Measurements from ENCODE around the gene CSF1R. TPM values are rescaled to one million over a fixed set of nuclear protein-coding genes. Genes with fewer than 3 reads are reported as not detected.

Gene CSF1R
- not detected in 2 replicates for total RNA-seq (2014; rRNA removed; shearing (Covaris generic))
- not detected in 2 replicates for polyA plus RNA-seq (2014; cell fraction: nucleus; rRNA removed)

- no peak for DNase-seq (ENCODE audit: extremely low read depth, low read depth)
Observed at GRCh38 chr5:150085950-150086715, at the start of gene CSF1R. Gene CSF1R, minus strand, starts transcription at chr5:150086554. Its CDS starts 127 bp downstream, at chr5:150086427.

GRCh38 chr5:150135557-150136304 lies 49.4 kb upstream of the CSF1R start:
- DNase-seq (ENCODE audit: extremely low read depth, low read depth): no peak

GRCh38 chr5:150134198-150134588 lies 47.8 kb upstream of the CSF1R start:
- DNase-seq (ENCODE audit: extremely low read depth, low read depth): no peak

- DNase-seq (ENCODE audit: extremely low read depth, low read depth): no peak
Observed at GRCh38 chr5:150133581-150134197, 47.3 kb upstream of the CSF1R start.

GRCh38 chr5:150132740-150133139 lies 46.4 kb upstream of the CSF1R start:
- no peak for DNase-seq (ENCODE audit: extremely low read depth, low read depth)

GRCh38 chr5:150131978-150132694 lies 45.8 kb upstream of the CSF1R start:
- no peak for DNase-seq (ENCODE audit: extremely low read depth, low read depth)

GRCh38 chr5:150131461-150131860 lies 45.1 kb upstream of the CSF1R start:
- DNase-seq (ENCODE audit: extremely low read depth, low read depth): no peak

GRCh38 chr5:150130493-150130922 lies 44.2 kb upstream of the CSF1R start:
- DNase-seq (ENCODE audit: extremely low read depth, low read depth): no peak

GRCh38 chr5:150129813-150130492 lies 43.6 kb upstream of the CSF1R start:
- DNase-seq (ENCODE audit: extremely low read depth, low read depth): peak; percentile 79

GRCh38 chr5:150129454-150129812 lies 43.1 kb upstream of the CSF1R start:
- DNase-seq (ENCODE audit: extremely low read depth, low read depth): no peak

- no peak for DNase-seq (ENCODE audit: extremely low read depth, low read depth)
Observed at GRCh38 chr5:150126921-150127265, 40.5 kb upstream of the CSF1R start.

GRCh38 chr5:150126199-150126920 lies 40.0 kb upstream of the CSF1R start:
- no peak for DNase-seq (ENCODE audit: extremely low read depth, low read depth)

GRCh38 chr5:150125334-150125733 lies 39.0 kb upstream of the CSF1R start:
- DNase-seq (ENCODE audit: extremely low read depth, low read depth): no peak

GRCh38 chr5:150124596-150124995 lies 38.2 kb upstream of the CSF1R start:
- DNase-seq (ENCODE audit: extremely low read depth, low read depth): no peak

- DNase-seq (ENCODE audit: extremely low read depth, low read depth): no peak
Observed at GRCh38 chr5:150124111-150124557, 37.8 kb upstream of the CSF1R start.

- DNase-seq (ENCODE audit: extremely low read depth, low read depth): no peak
Observed at GRCh38 chr5:150123542-150123941, 37.2 kb upstream of the CSF1R start.

- no peak for DNase-seq (ENCODE audit: extremely low read depth, low read depth)
Observed at GRCh38 chr5:150122536-150123481, 36.5 kb upstream of the CSF1R start.

GRCh38 chr5:150122158-150122510 lies 35.8 kb upstream of the CSF1R start:
- peak; percentile 32 for DNase-seq (ENCODE audit: extremely low read depth, low read depth)

Measured in NCI-H460 (cell line).